ENCODE measurements around the gene NTM. TPM values are rescaled to one million over a fixed set of nuclear protein-coding genes. Genes with fewer than 3 reads are reported as not detected.

The NTM gene
- total RNA-seq, 1 experiment from 2014 or later = 9.9 TPM

- no peak overlapping the region for H3T11ph ChIP-seq (ENCODE audit: low read length)
These were observed 240.9 kb downstream of the NTM start for GRCh38 chr11:131611322-131611721.

More at GRCh38 chr11:131611322-131611721, 240.9 kb downstream of the NTM start:
- H3K27ac ChIP-seq (ENCODE audit: insufficient read length, low read depth, low read length) = no peak overlapping the region
- peaks cover 26 to 27% of the 10 kb centered on the region in 2 experiments for H3K4me1 Mint-ChIP-seq
- H2AK5ac ChIP-seq (ENCODE audit: insufficient read length, low read length) = no peak overlapping the region
- no peak for DNase-seq
- no peak overlapping the region for H4K5ac ChIP-seq (ENCODE audit: insufficient read length, low read depth, low read length)
- no peak overlapping the region for H2BK12ac ChIP-seq (ENCODE audit: insufficient read length, low read depth, low read length)
- no peak overlapping the region for H3K56ac ChIP-seq (ENCODE audit: insufficient read length, low read depth, low read length)
- H4K8ac ChIP-seq (replicated peaks; ENCODE audit: insufficient read length, low read depth, low read length) = no peak overlapping the region
- H3K9me3 Mint-ChIP-seq = no peaks in the 10 kb centered on the region; a peak in 1 of 5 replicates
- H3K27me3 ChIP-seq (ENCODE audit: insufficient read depth, low read length) = no peaks in the 10 kb centered on the region; the same call in 1 of the 2 replicates
- H2BK5ac ChIP-seq (ENCODE audit: insufficient read length, low read length) = no peak overlapping the region
- no peak overlapping the region for H2BK20ac ChIP-seq (ENCODE audit: low read depth, low read length, poor library complexity, severe bottlenecking)
- H2BK120ac ChIP-seq (ENCODE audit: low read depth, low read length, poor library complexity, severe bottlenecking) = no peak overlapping the region
- peaks cover 17% of the 10 kb centered on the region for H3K27me3 Mint-ChIP-seq (ENCODE audit: low read depth)
- H2BK15ac ChIP-seq (ENCODE audit: low read depth, low read length) = no peak overlapping the region
- no peak overlapping the region for H3K9ac ChIP-seq (ENCODE audit: extremely low read depth, insufficient read length, low read length)
- H3K4ac ChIP-seq (ENCODE audit: low read depth, low read length) = no peak overlapping the region
- H4K91ac ChIP-seq (ENCODE audit: insufficient read length, low read depth, low read length) = no peak overlapping the region
- TF ChIP-seq CTCF (conservative IDR thresholded peaks at IDR 0.05) = no peak
- H2AFZ ChIP-seq (ENCODE audit: low read length) = no peak overlapping the region
- no peak overlapping the region for H3K4me3 Mint-ChIP-seq
- H3K79me2 ChIP-seq (ENCODE audit: insufficient read depth, low read length) = no peaks in the 10 kb centered on the region
- peaks cover 0 to 4% (median 0%) of the 10 kb centered on the region in 3 experiments; a peak in 1 of 7 replicates for H3K36me3 Mint-ChIP-seq (ENCODE audit: insufficient read depth in 1 of 3, low read depth in 3 of 3)
- WGBS (ENCODE audit: extremely low coverage, insufficient read length, low lambda C conversion rate) = no CpG with 5 or more reads among the region's 6 CpGs
- no peak overlapping the region for H3K14ac ChIP-seq (ENCODE audit: insufficient read depth, low read length)
- no peaks in the 10 kb centered on the region for H3K9me3 ChIP-seq (ENCODE audit: control insufficient read depth, low read depth, low read length)
- H3K4me2 ChIP-seq (ENCODE audit: insufficient read depth, insufficient read length, low read length) = no peak overlapping the region
- H3K18ac ChIP-seq (ENCODE audit: insufficient read length, low read depth, low read length) = no peak overlapping the region
- no peaks in the 10 kb centered on the region for H3K23me2 ChIP-seq (ENCODE audit: insufficient read length, low read depth, low read length, poor library complexity, severe bottlenecking)
- H3K27ac Mint-ChIP-seq = no peak overlapping the region
- H4K20me1 ChIP-seq (ENCODE audit: control insufficient read depth, insufficient read depth, insufficient read length) = no peaks in the 10 kb centered on the region
- peaks cover 10% of the 10 kb centered on the region; the same call in 1 of the 2 replicates for H3K4me1 ChIP-seq (ENCODE audit: insufficient read depth, low read length)
- no peak overlapping the region for H3K23ac ChIP-seq (ENCODE audit: insufficient read length, low read depth, low read length)
- H3K79me1 ChIP-seq (ENCODE audit: insufficient read depth, low read depth, low read length, poor library complexity, severe bottlenecking) = no peaks in the 10 kb centered on the region
